Measurements from ENCODE around the gene EFCAB14. TPM values are rescaled to one million over a fixed set of nuclear protein-coding genes. Genes with fewer than 3 reads are reported as not detected.

Gene EFCAB14
- total and polyA plus RNA-seq, 2 of the 8 experiments (the other 6 are each of a cell fraction or from before 2014, with no cell fraction given), result 19.4 to 40.4 TPM

DNA sequence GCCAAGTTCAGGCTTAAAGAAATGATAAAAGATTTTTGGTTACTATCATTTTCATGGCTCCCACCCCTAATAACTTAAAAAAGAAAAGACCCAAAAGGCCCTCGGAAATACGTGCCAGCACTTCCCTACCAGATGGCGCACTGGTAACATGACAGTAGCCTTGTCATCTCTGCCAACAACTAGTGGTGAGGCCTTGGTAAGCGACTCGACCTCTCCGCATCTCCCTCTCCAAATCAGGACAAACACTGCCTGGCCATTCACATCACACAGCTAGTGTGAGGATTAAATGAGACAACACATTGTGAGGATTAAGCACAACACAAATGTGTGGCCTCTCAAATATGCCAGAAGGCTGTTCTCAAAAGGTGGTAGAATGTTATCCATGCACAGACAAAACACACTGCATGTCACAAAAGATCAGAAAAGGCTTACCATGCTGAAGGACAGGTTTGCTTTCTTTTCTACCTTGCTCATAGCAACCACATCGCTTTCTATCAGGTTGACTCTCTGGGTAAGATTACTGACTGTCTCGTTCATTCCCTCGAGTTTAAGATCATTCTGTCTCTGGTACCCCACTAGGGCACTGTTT is 30.9 kb downstream of the EFCAB14 start:
- Histone ChIP-seq H3K23ac (ENCODE audit: insufficient read length) (no peak overlapping the region), H3K4me2 (ENCODE audit: insufficient read depth in 1 of 2, low read depth in 2 of 2, low read length in 2 of 2) (no peak overlapping the region), H2BK15ac (ENCODE audit: low read length) (no peak overlapping the region), H3K9me3 (ENCODE audit: insufficient read depth in 2 of 2, low read depth in 1 of 2, low read length in 1 of 2) (no peaks in the 10 kb centered on the region), H4K8ac (ENCODE audit: extremely low read depth, insufficient read depth, low read length) (no peak overlapping the region), H3K27ac (ENCODE audit: low read depth, low read length) (no peak overlapping the region), H2AK5ac (ENCODE audit: low read depth, low read length) (no peak overlapping the region), H2BK12ac (ENCODE audit: low read depth, low read length) (no peak overlapping the region), H4K91ac (replicated peaks; ENCODE audit: insufficient read length, low read length) (no peak overlapping the region), H4K20me1 (replicated peaks in 1 of 2; ENCODE audit: control insufficient read depth in 1 of 2, insufficient read depth in 2 of 2, low read length in 2 of 2) (peaks cover 0 to 4% of the 10 kb centered on the region in 2 experiments), H3K36me3 (ENCODE audit: control insufficient read depth in 2 of 4, insufficient read depth in 4 of 4, low read length in 3 of 4) (peaks cover 16 to 77% (median 69%) of the 10 kb centered on the region in 4 experiments), H3K18ac (ENCODE audit: extremely low read depth, low read length) (no peak overlapping the region), H3K23me2 (ENCODE audit: low read depth, low read length) (no peaks in the 10 kb centered on the region), H3K79me2 (ENCODE audit: control insufficient read depth in 1 of 2, insufficient read depth in 2 of 2, low read length in 2 of 2) (no peaks in the 10 kb centered on the region), H2BK20ac (ENCODE audit: low read length) (no peak overlapping the region), H3K4me3 (ENCODE audit: extremely low read depth in 1 of 4, insufficient read depth in 2 of 4, low read depth in 3 of 4, low read length in 4 of 4) (no peak overlapping the region), H3K27me3 (replicated peaks in 1 of 4; ENCODE audit: control insufficient read depth in 3 of 4, extremely low read depth in 1 of 4, insufficient read depth in 3 of 4, low read length in 3 of 4) (no peaks in the 10 kb centered on the region), H3K14ac (ENCODE audit: insufficient read length) (no peak overlapping the region), H3K4ac (replicated peaks; ENCODE audit: insufficient read length, low read depth, low read length) (no peak overlapping the region), H2BK5ac (ENCODE audit: low read depth, low read length) (no peak overlapping the region), H4K5ac (ENCODE audit: insufficient read length, low read depth, low read length) (no peak overlapping the region), H3K9ac (replicated peaks in 1 of 4; ENCODE audit: extremely low read depth in 1 of 4, low read depth in 3 of 4, low read length in 3 of 4) (no peak overlapping the region), H2BK120ac (replicated peaks; ENCODE audit: low read depth, low read length) (no peak overlapping the region), H3K56ac (replicated peaks; ENCODE audit: insufficient read length, low read depth, low read length) (no peak overlapping the region), H3K79me1 (ENCODE audit: low read depth, low read length) (no peaks in the 10 kb centered on the region), H2AFZ (ENCODE audit: low read length) (no peak overlapping the region), H3K4me1 (replicated peaks in 1 of 4; ENCODE audit: control insufficient read depth in 3 of 4, insufficient read depth in 4 of 4, low read length in 3 of 4) (no peaks in the 10 kb centered on the region; a peak in 1 of 7 replicates)
- ChIA-PET POLR2A (ENCODE audit: partially characterized antibody) (no interaction called here), CTCF (ENCODE audit: partially characterized antibody) (interaction anchor here (1.1 to 1.3 kb wide), 2 partner anchors 11 to 157 kb away, joined by 3 to 4 read pairs; no protein-coding TSS in a partner anchor)
- no peak for TF ChIP-seq MAFK (IDR thresholded peaks at IDR 0.05; ENCODE audit: low read depth, low read length)
- TF ChIP-seq GTF2F1 (IDR thresholded peaks at IDR 0.05; ENCODE audit: borderline replicate concordance, low read depth, low read length), result no peak
- no peak for TF ChIP-seq SIX5 (IDR thresholded peaks at IDR 0.05; ENCODE audit: low read depth, low read length)
- no peak for TF ChIP-seq SRF (IDR thresholded peaks at IDR 0.05; ENCODE audit: low read depth, low read length)
- 86% methylated on average over 9 of the region's 9 CpGs; no CpG with 5 or more reads in 1 of the 2 experiments for WGBS, 2 experiments (ENCODE audit: extremely low coverage in 1 of 2, insufficient coverage in 1 of 2, insufficient read length in 1 of 2, insufficient replicate concordance in 2 of 2, low coverage in 1 of 2, low lambda C conversion rate in 2 of 2, missing lambda C conversion rate in 1 of 2)
- no peak for DNase-seq (ENCODE audit: low read depth in 1 of 2, low spot score in 2 of 2)
- no peak for FAIRE-seq
